GM21576 (cell line): Measurements from ENCODE around the gene SLC16A14.
"Not testable (repeated sequence)": the region's sequence is repeated elsewhere in the genome, so short reads cannot be mapped to it uniquely, and the experiment has no call there.

Experiments used
- ATAC-seq: cut with Tn5 transposase; IDR thresholded peaks from one replicate; pipeline ENCODE4 v1.9.1; 2021; ENCODE audit warnings: mild to moderate bottlenecking, moderate library complexity; ENCODE audit not compliant: unreplicated experiment

SLC16A14 gene, protein sequence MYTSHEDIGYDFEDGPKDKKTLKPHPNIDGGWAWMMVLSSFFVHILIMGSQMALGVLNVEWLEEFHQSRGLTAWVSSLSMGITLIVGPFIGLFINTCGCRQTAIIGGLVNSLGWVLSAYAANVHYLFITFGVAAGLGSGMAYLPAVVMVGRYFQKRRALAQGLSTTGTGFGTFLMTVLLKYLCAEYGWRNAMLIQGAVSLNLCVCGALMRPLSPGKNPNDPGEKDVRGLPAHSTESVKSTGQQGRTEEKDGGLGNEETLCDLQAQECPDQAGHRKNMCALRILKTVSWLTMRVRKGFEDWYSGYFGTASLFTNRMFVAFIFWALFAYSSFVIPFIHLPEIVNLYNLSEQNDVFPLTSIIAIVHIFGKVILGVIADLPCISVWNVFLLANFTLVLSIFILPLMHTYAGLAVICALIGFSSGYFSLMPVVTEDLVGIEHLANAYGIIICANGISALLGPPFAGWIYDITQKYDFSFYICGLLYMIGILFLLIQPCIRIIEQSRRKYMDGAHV

DNA sequence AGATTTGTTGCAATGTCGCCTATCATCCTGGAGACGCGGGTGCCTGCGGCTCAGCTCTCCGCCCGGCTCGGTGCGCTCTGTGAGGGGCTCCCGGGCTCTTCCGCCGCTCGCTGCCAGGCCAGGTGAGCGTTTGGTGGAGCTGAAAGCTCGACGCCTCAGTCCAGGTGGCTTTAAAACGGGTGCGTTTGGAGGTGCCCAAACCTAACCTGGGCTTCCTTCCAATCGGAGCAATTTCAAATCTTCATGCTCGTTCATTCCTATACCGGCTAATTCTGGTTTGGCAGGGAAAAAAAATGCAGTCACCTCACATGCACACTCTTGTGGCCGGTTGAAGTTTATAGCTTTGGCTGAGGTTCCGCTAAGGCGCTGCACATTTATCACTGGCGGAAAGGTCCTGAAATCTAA lies at the start of gene SLC16A14:
SLC16A14 (minus strand) TSS at position 274 of the 405 bp plus-strand sequence. CDS start 9,572 bp downstream, outside the sequence.
- ATAC-seq = peak; percentile 27

DNA sequence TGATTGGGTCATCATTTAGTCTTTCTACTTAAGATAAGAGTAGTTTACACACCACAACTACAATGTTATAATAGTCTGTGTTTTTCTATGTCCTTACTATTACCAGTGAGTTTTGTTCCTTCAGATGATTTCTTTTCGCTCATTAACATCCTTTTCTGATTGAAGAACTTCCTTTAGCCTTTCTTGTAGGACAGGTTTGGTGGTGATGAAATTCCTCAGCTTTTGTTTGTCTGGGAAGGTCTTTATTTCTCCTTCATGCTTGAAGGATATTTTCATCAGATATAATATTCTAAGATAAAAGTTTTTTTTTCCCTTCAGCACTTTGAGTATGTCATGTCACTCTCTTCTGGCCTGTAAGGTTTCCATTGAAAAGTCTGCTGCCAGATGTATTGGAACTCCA lies 38.0 kb upstream of the SLC16A14 start:
- ATAC-seq = no peak

DNA sequence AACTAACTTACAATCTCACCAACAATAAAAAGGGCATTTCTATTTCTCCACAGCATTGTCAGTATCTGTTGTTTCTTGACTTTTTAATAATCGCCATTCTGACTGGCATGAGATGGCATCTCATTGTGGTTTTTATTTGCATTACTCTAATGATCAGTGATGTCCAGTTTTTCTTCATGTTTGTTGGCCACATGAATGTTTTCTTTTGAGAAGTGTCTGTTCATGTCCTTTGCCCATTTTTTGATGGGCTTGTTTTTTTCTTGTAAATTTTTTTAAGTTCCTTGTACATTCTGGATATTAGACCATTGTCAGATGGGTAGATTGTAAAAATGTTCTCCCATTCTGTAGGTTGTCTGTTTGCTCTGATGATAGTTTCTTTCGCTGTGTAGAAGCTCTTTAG lies 33.2 kb upstream of the SLC16A14 start:
- ATAC-seq = not testable (repeated sequence)

DNA sequence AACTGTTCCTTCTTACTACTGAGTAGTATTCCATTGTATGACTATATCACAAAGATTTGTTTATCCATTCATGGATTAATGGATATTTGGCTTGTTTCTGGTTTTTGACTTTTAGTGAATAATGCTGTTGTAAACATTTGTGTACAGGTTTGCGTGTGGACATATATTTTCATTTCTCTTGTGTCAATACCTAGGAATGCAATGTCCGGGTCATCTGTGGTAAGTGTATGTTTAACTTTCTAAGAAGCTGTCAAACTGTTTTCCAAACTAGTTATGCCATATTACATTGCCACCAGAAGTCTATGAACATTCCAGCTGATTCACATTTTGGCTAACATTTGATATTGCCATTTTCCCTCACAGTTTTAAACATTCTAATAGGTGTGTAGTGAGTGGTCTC lies 29.1 kb upstream of the SLC16A14 start:
- no peak for ATAC-seq

DNA sequence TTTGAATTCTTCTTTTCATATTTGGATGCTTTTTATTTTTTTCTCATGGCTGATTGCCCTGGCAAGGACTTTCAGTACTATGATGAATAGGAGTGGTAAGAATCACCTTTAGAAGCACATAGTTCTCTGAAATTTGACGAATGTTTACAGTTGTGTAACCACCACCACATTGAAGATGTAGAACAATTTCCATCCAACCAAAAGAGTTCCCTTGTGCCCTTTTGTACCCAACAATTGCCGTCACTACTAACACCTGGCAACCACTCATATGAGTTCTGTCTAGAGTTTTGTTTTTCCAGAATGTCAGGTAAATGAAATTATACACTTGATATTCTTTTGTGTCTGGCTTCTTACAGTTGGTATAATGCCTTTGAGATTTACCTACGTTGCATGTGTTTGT lies 28.7 kb upstream of the SLC16A14 start:
- no peak for ATAC-seq

DNA sequence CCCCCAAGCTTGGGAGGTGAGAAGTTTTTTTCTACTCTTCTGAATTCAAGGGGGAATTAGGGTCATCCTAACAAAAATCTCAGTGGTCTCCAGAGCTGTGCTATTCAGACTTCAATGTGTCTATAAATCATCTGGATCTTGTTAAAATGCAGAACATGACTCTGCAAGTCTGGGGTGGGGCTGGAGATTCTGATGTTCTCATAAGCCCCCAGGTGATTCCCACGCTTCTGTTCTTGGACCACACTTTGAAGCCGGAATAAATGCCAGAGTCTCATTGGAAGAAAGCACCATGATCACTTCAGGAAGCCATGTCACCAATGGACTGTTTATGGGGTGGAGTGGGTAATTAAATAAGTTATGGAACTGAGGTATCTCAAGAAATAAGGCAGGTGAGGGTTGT lies 22.2 kb upstream of the SLC16A14 start:
- ATAC-seq = no peak

DNA sequence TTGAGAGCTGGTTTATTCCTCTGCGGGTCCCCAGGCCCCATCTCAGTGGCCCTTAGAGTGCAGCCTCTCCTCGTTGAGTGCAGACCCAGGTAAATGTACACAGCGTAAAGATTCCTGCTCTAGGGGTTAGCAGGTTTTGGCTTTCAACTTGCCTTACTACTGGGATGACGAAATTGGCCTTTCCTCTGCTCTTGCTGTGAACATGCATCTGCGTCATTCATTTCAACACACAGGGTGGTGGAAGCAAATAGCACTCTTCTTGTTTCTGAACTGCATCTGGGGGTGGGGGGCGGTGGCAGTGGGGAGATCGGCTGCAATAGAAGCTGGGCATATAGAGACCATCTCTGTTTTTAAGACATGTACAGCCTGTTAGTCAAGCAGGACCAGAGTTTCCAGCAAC lies 16.5 kb upstream of the SLC16A14 start:
- no peak for ATAC-seq

DNA sequence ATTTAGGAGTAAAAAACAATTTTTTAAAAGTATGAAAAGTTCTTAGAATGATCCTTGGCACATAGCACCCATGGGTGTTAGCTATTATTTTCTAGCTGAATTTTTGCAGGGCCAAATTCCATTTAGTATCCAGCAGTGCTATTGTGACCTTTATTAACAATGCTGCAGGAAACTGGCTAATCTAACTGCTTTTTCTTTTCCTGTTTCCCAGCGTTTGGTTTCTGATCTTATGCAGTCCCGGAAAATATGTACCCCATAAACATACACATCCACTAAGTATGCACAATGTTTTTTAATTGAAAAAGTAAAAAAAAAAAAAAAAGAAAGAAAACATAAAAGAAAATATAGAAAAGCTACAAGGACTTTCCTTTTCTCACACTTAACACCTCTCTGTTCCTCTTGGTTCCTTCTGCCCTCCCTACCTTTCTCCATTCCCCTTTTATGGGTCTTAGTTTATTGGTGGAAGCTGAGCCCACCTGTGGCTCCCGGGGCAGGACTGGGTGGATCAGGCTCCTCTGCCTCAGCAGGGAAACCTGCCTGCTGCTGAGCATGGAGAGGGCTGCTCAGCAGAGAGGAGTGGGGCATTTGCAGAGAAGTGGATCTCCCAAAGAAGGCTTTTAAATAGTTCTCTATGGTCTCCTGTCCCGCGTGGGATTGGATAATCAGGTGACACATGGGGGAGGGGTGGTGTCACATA lies 9.3 kb upstream of the SLC16A14 start:
- no peak for ATAC-seq

DNA sequence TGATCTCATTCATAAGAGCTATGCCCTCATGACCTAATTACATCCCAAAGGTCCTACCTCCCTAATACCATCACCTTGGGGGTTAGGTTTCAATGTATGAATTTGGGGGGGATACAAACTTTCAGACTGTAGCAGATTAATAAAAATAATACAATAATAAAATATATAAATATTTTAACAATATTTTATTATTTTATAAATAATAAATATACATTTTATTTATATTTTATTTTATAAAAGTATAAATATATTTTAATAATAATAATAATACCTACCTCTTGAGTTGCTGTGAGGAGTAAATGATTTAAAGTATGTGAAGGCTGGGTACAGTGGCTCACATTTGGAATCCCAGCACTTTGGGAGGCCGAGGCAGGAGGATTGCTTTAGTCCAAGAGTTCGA lies 8.1 kb upstream of the SLC16A14 start:
- no peak for ATAC-seq

DNA sequence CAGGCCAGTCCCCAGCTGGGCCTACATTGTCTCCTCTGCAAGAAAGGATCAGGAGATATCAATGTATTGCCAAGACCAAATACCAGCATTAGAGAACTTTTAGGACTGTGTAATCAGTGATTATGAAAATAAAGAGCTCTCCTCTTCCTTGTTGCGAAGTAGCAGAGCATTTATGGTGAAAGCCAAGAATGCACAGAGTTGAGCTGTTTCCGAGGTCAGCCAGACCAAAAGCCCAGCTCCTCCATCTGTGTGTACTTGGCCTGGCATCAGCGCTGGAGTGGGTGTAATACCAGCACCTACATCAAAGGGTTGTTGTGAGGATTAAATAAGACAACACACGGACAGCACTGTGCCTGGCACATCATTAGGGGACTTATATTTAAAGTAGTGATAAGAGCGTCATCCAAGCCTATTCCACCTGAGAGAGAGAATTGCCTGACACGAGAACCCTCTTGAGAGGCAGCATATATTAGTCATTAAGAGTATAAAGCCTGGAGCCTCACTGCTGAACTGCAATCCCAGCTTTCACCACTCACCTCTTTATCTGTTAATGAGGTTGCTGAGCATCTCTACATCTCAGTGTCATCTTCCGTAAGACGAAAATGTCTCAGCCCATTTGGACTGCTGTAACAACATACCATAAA lies 7.4 kb upstream of the SLC16A14 start:
- ATAC-seq = no peak

DNA sequence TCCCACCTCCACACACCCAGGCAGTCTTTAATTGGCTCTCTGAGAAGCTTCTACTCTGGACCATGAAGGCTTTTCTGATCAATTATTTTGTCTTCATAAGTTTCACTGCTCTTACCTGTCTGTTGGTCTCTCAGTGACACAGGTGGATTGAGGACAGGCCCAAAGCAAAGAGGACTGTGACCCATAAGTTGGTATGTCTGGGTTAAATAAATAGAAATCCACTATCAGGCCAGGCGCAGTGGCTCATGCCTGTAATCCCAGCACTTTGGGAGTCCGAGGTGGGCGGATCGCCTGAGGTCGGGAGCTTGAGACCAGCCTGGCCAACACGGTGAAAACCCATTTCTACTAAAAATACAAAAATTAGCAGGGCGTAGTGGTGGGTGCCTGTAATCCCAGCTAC lies 2.7 kb upstream of the SLC16A14 start:
- no peak for ATAC-seq

DNA sequence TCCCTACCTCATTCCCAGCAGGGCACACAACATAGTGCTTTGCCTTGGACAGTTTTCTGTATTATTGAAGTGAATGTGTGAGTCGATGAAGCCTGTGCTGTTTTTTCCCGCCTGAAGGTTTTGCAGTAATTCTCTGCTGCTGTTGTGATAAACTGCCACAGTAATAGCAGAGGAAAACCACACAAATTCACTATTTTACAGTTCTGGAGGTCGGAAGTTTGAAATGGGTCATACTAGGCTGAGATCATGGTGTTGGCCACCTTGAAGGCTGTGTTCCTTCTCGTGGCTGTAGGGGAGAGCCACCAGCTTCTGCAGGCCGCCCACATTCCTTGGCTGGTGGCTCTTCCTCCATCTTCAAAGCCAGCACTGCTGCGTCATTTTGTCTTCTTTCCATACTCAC lies 678 bp upstream of the SLC16A14 start:
- ATAC-seq = no peak

DNA sequence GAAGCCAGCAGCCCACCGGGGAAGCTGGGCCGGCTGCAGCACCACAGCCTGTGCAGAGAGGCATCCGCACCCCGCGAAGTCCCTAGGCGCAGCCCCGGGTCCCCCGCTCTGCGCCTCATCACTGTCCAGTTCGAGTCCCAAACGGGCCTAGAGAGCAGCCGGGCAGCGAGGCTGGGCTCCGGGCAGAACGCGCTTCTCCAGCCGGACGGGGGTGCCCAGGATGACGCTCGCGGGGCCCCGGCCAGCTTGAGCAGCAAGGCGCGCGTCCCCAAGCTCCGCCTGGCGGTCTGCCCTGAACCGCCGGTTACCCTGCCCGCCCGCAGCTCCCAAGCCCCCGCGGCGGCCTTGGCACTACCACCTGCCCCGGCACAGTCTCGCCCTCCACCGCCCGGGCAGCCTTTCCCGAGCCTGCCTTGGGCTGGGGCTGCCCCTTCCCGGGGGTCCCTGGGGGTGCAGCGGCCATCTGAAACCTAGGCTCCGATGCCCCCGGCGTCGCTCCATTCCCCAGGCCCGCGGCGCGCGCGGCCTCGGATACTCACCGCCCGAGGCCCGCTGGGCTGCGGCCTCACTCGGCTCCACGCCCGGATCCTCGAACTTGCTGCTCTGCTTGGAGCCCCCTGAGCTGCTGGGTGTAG lies 591 bp downstream of the SLC16A14 start:
- ATAC-seq = peak; percentile 36

DNA sequence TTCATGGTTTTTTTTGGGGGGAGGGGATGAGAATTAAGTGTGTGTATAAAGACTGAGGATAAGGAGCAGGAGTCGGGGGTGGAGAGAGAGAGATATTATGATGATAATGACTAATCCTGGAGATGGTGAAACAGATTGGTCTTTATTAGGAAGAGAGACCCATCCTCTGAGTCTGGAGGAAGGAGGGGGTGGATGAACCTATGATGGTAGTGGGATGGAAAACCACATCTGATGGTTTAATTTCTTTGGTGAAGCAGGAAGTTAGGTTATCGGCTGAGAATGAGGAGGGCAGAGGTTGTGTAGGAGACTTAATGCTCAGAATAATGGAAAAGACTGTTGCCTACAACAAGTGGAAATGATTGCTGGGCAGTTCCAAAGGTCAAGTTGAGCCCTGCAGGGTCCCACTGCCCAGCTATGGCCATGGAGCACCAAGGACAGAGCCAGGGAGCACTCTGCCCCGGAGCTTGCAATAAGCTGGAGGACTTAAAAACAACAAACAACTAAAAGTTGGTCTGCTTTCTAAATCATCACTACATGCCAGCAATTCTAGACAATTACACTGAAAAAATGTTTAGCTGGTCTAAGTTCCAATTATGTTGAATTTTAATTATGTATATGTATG lies 7.9 kb downstream of the SLC16A14 start:
- no peak for ATAC-seq

DNA sequence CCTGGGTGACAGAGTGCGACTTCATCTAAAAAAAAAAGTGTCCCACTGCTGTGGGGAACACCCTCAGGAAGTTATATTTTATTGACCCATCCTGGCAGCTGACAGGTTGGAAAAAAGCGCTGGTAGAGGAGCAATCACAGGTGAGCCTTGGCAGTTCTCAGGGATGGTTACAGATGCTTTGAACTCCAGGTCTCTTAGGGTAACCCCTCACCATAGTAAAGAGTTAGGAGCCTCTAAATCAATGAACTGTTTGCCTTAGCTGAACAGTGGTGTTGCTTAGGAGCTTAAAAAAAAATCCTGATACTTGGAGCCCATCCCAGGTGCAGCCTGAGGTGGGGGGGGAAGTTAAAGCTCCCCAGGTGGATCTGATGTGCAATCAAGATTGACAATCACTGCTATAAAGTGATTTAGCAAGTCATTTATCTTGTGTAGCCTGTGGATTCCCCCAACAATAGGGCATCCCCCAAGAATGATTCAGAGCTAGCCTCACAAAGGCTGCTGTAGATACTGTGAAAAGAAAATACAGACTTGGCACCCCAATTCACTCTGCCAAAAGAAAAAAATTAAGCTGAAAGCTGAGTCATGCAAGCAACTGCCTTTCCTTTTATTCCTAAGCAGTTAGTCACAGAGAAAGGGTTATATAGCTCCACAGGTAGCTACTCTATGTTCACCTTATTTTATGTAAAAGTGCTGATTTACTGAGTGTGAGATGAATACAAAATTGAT lies 14.8 kb downstream of the SLC16A14 start:
- ATAC-seq = no peak

DNA sequence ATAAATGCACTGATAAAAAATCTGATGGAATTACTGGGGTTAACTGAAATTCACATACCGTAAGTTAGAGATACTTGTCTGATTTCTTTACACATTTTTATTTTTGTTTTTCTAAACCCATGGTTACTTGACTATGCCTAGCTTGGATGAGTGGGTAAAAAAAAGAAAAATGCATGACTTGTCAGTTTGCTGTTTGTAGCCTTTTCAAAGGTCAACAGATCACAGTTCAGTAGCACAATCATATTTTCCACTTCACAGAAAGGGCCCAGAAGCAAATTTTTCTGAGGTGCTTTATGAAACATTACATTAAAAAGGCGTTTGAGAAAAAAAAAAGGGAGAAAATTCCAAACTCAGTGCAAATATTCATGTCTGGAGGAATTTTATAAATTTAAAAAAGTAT lies 16.4 kb downstream of the SLC16A14 start:
- ATAC-seq = no peak

DNA sequence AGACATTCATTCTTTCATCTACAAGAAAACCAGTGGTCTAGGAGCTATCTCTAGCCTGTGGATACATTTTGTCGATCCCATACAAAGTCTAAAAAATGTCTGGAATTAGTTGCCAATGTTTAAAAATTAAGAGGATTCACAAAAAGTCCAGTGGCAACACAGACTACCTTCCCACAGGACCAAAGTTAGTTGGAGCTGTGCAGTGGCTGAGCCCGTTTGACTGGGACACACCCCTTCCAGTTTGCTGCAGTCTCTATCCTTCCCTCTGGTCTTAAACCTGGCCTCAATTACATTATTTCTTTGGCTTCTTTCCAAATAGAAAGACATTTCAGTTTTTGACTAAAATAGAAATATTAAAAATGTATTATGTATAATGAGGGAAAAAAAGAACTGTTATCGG lies 18.6 kb downstream of the SLC16A14 start:
- ATAC-seq = no peak

DNA sequence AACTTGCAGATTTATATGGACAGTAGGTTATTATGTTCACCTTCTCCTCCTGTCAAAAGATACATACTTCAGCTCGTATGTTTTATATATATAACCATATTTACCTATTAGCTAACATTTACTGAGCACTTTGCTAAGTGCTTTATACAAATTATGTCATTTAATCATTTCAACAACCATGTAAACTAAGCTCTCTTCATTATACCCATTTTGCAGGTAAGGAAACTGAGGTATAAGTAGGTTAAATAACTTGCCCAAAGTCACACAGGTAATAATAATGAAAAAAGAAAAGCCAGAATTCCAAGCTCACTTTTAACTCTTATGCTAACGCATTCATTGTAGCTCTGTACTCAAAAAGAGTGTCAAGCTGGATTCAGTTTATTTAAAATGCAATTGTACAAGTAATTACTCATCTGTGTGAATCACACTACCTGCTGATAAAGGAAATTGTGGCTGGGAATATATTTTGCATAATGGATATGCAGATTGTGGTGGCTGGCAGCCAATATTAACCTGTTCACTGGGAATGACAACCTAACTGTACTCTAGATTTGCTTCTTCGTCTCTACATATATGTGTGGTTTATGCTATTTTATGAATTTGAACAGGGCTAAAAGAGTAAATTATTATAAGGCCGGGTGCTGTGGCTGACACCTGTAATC lies 20.6 kb downstream of the SLC16A14 start:
- no peak for ATAC-seq

DNA sequence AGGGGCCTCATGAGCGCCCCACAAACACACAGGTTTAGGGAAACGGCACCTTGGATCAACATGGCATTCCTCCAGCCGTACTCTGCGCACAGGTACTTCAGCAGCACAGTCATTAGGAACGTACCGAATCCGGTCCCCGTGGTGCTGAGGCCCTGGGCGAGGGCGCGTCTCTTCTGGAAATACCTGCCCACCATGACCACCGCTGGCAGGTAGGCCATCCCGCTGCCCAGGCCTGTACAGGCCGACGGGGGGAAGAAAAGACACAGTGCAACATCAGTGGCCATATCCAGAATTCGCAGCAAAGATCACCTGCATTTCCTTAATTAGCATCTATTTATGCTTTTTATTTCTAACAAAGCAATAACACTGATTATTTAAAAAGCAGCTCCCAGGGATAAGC lies 22.2 kb downstream of the SLC16A14 start:
- ATAC-seq = no peak

DNA sequence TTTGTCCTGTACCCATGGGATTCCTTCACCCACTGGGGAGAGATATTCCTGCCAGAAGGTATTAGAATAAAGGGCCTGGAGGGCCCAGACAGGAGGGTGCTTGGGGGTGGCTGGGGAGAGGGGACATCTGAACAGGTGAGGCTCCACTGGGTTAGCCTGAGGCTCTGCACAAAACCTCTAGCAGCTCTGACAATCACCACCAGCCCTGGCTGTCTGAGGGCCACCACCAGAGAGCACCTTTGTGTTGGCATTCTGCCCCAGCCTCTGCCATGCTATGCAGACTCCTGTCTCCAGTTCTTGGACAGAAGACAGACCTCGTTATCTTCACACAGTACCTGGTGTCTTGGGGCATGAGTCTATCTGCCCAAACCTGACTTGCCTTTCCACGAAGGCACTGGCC lies 25.3 kb downstream of the SLC16A14 start:
- no peak for ATAC-seq
